ENCODE measurements around the gene TRAPPC2L. TPM values are rescaled to one million over a fixed set of nuclear protein-coding genes. Genes with fewer than 3 reads are reported as not detected.
"Not testable (repeated sequence)": the region's sequence is repeated elsewhere in the genome, so short reads cannot be mapped to it uniquely, and the experiment has no call there.

Gene TRAPPC2L
- polyA plus RNA-seq, 1 donor = 73.7 TPM

DNA sequence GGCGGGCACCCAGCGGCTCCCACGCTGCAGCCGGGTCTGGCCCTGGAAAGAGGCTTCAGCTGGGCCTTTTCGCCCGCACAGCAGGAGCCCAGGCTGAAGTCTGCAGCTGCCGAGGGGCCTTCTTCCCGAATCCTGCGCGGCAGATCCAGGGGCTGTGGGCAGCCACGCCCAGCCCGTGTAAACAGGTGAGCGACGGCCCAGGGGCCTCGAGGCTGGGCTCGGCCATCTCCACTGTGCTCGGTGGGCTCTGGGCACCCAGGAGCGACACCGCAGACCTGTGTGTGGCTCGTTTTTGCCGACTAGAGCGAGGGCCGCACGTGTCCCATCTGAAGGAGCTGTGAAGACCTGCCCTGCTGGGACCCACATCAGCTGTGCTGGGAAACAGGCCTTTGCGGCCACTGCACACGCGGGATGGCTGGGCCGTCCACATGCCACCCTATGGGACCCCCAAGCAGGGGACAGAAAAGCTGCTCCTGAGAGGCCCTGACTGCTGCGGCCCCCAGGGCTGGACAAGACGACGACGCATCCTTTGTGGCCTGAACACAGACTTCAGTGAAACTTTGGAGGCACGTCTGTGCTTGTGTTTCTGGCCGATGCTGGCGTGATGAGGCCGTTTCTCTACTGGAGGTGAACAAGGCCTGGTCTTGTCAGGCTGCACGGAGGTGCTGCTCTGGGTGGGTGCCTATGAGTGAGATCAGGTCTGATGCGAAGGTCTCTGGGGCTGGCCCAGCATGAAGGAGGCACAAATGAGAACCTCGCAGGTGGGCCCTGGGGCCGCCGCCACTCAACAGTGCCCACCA is 40.0 kb upstream of the TRAPPC2L start:
- DNase-seq = no peak

DNA sequence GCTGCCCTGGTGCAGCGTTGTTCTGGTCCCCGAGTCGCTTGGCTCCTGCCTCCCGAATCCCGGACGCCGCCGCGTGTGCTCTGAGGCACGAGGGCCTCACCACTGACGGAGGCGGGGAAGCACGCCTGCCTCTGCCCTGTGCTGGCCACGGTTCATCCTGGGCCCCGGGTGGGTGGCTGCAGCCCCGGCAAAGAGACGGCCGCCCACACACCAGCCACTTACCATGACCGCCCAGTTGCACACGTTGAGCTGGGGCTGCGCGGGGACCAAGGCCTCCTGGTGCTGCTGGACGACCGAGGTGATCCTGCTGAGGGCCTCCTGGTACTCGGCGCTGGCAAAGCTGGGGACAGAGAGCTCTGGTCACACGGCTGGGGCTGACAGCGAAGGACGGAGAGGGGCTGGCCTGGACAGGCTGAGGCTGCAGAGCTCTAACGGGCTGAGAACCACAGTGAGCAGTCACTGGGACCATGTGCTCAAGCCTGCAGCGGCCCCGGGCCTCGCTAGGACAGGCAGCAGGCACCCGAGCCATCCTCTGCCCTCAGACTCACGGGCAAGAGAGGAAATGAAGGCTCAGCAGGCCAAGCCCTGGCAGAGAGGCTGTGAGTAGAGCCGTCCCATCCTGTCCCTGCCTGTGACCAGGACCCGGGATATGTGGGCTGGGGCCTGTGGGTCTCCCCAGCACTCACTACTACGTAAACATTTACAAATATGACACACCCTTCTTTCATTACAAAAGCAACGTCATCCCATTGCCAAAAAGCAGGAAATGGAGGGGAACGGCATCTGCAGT is 38.9 kb upstream of the TRAPPC2L start:
- no peak for DNase-seq

DNA sequence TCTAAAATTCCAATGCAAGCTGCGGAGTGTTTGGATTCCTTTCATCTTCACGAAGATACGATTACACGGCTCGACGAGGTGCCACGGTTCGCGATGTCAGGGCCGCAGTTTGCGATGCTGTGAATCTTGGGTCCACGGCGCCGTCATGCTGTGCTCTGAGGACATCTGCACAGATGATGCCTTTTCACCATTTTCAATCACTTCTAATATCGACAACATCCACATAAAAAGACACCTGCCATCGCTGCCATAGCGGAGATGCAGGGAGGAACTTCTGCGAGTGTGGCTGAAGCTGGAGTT is 38.4 kb upstream of the TRAPPC2L start:
- no peak for DNase-seq

DNA sequence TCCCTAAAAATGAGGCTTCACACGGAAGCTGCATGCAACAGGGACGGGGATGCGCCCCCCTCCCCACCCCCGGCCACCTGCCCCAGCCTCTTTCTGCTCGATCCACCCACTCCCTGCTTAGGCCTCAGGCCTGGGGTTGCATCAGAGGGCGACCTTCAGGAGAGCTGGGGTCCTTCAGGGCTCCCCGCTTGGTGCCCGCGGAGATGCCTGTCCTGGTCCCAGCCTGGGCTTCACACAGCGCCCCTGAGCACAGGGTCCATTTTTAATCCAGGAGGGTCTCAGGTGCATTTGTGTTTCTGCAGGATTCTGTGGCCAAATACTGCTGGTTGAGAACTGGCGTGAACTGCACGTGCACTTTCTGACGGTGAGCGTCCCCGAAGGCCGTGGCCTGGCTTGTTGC is 37.8 kb upstream of the TRAPPC2L start:
- no peak for DNase-seq

DNA sequence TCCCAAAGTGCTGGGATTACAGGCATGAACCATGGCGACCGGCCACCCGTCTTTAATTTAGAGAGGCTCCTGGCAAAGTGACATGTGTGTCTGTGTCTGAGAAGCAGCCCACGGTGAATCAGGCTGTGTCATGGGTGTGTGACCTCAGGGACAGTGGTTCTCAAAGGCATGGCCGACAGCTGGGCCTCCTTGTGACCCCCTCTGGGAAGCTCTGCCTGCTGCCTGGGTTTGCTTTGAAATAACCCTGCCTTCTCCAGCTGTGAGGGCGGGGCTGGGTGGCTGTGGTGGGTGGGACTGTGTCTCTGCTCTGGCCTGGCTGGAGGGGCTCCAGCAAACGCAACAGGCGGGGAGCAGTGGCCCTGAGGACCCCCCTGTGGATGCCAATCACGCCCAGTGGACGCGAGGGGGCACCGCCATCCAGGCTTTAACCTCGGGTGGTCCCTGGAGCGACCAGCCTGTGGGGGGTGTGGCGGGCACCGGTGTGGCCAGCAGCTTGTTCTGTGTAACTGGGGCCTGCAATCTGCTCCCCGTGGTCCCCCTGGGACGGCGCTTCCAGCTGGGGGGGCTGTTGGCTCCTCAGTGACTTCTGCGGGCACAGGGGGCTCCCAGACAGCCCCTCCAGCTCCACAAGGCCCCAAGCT is 36.4 kb upstream of the TRAPPC2L start:
- DNase-seq = no peak

DNA sequence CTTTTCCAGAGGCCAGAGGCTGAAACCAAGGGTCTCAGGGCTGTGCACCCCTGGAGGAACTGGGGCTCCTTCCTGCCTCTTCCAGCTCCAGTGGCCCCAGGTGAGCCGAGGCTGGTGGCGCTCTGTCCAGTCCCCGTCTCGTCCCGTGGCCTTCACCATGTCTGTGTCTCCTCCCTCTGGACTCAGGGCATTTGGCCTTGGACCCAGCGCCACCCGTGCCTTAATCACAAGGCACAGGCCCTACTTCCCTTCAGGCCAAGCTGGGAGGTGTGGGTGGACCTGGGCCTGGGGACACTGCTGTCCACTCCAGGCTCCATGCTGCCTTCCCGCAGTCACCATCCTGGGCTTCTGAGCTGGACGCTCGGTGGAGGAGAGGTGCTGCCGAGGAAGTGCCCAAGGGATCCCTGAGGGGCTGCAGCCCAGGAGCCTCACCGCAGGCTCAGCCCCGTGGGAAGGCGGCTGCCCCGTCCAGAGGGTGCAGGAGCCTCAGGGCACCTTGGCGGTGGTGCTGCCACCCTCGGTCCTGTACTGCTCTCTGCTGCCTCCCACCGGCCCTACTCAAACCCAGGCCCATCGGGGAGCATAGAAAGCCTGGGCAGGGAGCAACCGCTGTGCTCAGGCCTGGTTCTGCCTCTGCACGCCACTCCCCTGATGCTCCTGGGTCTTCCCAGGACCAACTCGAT is 35.6 kb upstream of the TRAPPC2L start:
- no peak for DNase-seq

DNA sequence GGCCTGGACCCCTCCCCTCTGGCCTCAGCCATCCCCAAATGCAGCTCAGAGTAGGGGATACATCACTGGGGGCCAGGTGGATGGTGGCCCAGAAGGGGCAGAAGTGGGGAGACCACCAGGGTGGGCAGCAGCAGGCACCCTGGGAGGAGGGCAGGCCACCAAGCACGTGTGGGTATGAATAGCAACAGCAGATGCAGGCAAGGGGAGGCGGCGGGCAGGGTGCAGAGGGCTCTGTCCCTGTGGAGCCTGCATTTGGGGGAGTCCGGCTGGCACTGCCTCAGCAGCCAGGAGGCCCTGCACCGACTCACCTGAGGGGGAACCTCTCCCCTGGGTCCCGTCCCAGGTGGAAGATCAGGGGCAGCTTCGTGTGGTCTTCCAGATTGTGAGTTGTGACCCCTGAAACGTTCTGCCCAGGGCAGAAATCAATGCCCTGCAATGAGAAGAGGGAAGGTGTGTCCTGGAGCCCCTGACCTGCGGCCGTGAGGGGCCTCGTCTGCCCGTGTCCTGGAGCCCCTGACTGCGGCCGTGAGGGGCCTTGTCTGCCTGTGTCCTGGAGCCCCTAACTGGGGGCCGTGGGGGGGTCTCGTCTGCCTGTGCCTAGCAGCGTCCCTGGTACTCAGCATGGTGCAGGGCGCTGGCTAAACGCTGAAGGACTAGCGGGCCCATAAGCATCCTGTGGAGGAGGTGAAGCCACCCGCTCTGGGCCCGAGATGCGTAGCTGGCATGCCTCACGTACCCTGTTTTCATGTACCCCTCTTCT is 34.5 kb upstream of the TRAPPC2L start:
- DNase-seq = no peak

DNA sequence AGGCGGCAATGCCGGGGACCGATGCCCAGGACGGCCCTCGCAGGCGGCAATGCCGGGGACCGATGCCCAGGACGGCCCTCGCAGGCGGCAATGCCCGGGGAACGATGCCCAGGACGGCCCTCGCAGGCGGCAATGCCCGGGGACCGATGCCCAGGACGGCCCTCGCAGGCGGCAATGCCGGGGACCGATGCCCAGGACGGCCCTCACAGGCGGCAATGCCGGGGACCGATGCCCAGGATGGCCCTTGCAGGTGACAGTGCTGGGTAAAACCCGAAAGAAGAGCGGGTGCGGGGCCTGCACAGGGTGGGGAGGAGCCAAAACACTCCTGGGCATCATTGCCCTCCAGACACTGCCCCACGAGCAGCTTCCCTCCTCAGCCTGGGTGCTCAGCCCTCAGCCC is 33.3 kb upstream of the TRAPPC2L start:
- not testable (repeated sequence) for DNase-seq

DNA sequence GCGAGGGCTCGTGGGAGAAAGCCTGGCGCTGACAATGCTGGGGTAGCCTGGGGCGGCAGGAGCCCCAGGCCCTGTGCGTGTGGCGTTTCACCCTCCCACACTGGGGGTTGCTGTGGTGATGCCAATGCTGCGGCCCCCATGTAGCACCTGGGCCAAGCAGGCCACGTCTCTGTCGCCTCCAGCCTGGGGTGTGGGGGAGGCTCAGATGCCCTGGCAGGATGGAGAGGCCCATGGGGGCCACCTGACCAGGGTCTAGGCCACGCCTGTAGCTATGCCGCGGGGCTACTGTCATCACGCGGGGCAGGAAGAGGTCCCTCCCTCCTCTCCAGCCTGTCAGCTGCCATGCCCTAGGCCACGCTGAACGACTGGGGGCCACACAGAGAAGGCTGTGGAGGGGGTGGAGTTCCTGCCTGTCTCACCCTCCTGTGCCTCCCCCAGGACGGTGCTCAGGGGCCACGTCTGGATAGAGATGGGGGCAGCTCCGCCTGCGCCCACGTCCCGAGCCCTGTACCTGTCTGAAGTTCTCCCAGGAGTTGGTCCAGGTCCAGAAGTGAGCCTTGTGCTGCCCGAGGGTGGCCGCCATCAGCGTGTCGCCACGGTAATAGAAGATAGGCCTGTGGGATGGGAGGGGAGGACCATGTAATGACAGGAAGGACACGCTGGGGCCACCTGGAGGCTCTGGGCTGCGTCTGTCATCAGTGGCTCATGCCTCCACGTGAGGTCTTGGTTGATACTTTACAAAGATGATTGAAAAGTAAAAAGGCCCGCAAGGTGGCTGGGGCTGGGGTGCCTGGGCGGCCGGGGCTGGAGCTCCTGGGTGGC is 32.5 kb upstream of the TRAPPC2L start:
- DNase-seq = no peak

DNA sequence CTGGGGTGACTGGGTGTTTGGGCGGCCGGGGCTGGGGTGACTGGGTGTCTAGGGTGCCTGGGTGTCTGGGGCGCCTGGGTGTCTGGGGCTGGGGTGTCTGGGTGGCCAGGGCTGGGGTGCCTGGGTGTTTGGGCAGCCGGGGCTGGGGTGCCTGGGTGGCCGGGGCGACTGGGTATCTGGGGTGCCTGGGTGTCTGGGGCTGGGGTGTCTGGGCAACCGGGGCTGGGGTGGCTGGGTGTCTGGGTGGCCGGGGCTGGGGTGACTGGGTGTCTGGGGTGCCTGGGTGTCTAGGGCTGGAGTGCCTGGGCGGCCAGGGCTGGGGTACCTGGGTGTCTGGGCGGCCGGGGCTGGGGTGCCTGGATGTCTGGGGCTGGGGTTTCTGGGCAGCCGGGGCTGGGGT is 31.8 kb upstream of the TRAPPC2L start:
- no peak for DNase-seq

DNA sequence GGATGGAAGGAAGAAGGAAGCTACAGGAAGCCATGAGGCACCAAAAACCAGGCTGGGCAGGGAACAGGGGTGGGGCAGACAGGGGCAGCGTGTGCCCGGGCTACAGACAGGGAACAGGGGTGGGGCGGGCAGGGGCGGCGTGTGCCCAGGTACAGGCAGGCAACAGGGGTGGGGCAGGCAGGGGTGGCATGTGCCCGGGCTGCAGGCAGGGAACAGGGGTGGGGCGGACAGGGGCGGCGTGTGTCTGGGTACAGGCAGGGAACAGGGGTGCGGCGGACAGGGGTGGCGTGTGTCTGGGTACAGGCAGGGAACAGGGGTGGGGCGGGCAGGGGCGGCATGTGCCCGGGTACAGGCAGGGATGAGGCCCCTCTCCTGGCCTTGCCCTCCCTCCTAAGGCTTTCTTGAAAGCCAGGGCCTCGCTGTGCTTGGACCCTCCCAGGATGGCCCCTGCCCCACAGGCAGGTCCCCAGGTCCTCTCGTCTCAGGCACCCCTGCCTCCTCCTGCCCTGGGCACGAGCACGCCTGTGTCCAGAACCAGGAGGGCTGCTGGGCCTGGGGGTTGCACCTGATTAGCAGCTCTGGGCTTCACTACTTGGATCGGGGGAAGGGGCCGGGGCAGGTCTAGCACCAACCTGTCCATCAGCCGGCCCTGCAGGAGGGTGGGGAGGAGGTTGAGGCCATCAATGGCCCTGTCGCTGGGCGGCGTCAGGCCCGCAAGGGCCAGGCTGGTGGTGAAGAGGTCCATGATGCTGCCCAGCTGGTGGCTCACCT is 30.7 kb upstream of the TRAPPC2L start:
- no peak for DNase-seq

DNA sequence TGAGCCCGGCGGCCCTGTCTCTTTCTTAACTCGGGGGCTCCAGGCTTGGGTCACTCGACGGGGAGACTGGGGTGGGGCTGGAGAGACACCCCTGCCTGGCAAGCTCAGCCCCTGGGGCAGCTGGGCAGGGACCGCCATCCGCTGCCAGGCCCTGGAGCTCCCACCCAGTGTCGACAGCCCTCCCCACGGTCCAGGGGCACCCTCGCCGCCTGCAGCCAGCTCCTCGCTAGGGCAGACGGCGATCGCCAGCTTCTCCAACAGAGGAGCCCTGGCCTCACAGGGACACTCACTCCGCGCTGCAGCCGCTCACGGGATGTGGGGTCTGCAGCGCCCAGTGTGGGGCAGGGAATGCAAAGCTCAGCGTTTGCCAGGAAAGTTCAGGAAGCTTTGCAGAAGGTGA is 29.2 kb upstream of the TRAPPC2L start:
- no peak for DNase-seq

DNA sequence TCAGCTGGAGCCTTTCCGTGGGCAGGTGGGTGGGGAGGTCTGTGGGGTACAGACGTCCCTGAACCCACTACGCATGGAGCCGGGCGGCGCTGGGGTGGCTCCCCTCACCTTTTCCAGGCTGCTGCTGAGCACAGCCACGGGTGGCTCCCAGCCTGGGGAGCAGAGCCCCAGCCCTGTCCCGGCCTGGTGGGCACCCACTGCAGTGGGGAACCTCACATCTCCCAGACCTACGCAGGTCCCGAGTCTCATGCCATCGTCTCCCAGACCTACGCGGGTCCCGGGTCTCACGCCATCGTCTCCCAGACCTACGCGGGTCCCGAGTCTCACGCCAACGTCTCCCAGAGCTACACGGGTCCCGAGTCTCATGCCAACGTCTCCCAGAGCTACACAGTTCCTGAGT is 28.2 kb upstream of the TRAPPC2L start:
- no peak for DNase-seq

DNA sequence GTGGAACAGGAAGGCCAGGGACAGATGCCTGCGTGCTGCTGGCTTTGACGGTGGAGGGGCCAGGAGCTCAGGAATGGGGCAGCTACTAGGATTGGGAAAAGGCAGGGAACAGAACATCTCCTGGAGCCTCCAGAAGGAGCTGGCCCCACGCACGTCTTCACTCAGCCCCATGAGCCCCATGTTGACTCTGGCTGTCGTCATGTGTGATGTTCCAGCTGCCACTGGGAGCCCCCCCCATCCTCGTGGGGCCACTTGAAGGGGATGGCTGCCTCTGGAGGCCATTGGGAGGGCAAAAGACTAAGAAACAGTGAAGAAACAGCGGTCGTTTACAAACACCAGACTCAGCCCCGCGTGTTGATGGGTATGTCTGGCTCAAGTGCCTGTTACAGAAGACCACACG is 26.7 kb upstream of the TRAPPC2L start:
- DNase-seq = peak; percentile 53

DNA sequence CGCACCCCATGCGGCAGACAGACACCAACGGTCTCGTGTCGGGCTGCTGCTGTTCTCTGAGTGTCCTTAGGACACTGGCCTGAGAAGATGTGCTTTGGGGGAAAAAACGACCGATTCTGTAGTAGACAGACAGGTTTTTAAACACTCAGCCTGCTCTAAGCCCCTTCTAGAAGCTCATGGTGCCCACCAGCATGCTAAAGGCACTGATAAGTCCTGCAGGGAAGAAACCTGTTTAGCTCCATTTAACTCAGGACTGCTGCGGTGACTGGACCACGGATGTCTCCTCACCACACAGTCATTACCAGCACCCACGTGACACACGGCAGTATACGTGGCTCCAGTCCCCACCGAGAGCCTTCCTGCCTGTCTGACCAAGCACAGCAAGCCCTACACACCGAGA is 26.1 kb upstream of the TRAPPC2L start:
- no peak for DNase-seq

DNA sequence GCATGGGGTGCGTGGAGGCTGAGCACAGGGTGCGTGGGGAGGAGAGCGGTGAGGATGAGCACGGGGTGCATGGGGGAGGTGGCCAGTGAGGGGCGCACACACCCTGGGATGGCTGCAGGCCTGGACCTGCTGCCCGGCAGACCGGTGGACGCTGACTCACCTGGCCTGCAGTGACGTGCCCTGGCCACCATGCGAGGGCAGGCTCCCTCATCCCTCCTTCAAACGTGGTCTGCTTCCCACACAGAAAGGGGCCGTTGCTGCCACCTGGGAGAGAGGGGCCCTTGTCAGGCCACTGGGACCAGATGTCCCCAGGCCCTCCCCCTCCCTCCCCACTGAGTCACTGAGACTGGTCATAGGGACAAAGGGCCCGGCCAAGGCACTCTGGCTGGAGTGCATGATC is 25.1 kb upstream of the TRAPPC2L start:
- DNase-seq = no peak

DNA sequence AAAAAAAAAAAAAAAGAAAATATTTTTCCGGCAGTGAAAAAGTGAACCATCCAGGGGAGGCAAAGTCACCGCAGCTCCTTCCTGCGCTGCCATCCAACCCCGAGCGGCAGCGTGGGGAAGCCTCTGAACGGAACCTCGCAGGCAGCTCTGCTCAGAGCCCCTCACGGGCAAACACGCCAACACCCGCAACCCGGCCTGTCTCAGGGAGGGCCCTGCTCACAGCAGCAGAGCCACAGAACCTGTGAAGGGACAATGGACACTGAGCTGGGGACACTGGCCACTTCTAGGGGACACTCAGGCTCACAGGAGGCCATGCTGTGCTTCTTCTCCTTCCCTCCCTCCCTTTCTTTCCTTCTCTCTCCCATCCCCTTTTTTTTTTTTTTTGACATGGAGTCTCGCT is 23.8 kb upstream of the TRAPPC2L start:
- no peak for DNase-seq

DNA sequence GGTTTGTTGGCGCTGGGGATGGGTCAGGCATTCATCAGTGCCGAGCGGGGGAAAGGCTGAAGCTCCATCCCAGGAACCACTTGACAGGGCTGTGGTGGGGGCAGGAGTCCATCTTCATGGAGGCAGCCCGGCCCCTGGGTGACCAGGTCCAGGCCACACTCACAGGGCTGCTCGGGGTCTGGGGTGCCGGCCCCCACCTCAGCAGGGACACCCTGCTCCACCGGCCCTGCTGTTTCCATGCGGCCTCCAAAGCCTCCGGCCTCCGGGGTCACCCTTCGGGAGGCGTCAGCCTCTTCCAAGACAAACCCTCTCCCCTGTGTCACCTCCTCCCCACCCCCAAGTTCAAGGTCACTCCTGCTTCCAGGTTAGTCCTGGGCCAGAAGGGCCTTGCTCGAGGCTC is 22.3 kb upstream of the TRAPPC2L start:
- no peak for DNase-seq

DNA sequence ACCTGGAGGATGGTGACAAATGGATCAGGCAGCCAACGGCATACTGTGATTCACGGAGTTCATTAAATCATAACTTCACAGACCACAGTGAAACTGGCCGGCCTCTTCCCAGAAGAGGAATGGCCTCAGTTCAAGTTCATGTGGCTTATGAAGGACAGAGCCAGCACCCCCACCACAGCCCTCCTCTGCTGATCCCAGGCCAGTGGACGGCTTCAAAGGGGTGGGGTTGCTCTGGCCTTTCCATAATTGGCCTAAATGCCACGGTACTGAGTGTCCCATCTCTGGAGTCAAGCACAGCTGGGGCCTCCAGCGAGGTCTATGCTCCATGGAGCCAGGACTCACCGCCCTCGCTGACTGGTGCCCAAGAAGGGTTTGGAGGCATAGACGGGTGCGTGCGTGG is 21.5 kb upstream of the TRAPPC2L start:
- no peak for DNase-seq

DNA sequence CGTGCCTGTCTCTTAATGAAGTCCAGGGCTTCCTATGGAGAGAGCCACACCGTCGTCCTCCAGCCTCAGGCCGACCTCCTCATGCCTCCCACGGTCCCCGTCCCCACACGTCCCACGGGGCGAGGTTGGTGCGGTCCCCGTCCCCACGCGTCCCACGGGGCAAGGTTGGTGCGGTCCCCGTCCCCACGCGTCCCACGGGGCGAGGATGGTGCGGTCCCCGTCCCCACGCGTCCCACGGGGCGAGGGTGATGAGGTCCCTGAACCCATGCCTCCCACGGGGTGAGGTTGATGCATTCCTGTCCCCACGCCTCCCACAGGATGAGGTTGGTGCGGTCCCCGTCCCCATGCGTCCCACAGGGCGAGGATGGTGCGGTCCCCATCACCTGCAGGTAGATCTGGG is 21.1 kb upstream of the TRAPPC2L start:
- no peak for DNase-seq
